Measurements from ENCODE around the gene KLF18.

DNA sequence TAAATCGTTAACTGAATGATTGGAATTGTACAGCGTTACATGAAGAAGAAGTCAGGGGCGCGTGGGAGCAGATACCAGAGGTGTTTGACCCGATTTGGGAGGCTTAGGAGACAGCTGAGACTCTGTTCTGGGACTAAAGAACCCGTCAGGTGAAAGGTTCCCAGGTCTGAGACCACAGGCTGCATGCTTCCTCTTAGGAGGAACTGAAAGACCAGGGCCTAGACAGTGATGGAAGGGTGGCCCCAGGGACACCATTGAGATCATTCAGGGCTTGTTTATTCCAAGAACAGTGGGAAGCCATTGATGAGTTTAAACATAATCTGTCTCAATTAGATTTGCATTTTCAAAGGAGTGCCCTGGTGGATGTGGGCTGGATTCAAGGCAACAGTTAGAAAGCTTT, 21.9 kb downstream of the KLF18 start:
- TF ChIP-seq ZSCAN30 (tag by site-specific recombination; IDR thresholded peaks at IDR 0.05) (no peak), ZNF138 (tag by site-specific recombination; IDR thresholded peaks at IDR 0.05; ENCODE audit: borderline replicate concordance) (no peak)
- TF ChIP-seq, protein P1, sequence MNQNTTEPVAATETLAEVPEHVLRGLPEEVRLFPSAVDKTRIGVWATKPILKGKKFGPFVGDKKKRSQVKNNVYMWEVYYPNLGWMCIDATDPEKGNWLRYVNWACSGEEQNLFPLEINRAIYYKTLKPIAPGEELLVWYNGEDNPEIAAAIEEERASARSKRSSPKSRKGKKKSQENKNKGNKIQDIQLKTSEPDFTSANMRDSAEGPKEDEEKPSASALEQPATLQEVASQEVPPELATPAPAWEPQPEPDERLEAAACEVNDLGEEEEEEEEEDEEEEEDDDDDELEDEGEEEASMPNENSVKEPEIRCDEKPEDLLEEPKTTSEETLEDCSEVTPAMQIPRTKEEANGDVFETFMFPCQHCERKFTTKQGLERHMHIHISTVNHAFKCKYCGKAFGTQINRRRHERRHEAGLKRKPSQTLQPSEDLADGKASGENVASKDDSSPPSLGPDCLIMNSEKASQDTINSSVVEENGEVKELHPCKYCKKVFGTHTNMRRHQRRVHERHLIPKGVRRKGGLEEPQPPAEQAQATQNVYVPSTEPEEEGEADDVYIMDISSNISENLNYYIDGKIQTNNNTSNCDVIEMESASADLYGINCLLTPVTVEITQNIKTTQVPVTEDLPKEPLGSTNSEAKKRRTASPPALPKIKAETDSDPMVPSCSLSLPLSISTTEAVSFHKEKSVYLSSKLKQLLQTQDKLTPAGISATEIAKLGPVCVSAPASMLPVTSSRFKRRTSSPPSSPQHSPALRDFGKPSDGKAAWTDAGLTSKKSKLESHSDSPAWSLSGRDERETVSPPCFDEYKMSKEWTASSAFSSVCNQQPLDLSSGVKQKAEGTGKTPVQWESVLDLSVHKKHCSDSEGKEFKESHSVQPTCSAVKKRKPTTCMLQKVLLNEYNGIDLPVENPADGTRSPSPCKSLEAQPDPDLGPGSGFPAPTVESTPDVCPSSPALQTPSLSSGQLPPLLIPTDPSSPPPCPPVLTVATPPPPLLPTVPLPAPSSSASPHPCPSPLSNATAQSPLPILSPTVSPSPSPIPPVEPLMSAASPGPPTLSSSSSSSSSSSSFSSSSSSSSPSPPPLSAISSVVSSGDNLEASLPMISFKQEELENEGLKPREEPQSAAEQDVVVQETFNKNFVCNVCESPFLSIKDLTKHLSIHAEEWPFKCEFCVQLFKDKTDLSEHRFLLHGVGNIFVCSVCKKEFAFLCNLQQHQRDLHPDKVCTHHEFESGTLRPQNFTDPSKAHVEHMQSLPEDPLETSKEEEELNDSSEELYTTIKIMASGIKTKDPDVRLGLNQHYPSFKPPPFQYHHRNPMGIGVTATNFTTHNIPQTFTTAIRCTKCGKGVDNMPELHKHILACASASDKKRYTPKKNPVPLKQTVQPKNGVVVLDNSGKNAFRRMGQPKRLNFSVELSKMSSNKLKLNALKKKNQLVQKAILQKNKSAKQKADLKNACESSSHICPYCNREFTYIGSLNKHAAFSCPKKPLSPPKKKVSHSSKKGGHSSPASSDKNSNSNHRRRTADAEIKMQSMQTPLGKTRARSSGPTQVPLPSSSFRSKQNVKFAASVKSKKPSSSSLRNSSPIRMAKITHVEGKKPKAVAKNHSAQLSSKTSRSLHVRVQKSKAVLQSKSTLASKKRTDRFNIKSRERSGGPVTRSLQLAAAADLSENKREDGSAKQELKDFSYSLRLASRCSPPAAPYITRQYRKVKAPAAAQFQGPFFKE (tag by site-specific recombination; IDR thresholded peaks at IDR 0.05; ENCODE audit: borderline replicate concordance) = no peak
- TF ChIP-seq, protein P2, sequence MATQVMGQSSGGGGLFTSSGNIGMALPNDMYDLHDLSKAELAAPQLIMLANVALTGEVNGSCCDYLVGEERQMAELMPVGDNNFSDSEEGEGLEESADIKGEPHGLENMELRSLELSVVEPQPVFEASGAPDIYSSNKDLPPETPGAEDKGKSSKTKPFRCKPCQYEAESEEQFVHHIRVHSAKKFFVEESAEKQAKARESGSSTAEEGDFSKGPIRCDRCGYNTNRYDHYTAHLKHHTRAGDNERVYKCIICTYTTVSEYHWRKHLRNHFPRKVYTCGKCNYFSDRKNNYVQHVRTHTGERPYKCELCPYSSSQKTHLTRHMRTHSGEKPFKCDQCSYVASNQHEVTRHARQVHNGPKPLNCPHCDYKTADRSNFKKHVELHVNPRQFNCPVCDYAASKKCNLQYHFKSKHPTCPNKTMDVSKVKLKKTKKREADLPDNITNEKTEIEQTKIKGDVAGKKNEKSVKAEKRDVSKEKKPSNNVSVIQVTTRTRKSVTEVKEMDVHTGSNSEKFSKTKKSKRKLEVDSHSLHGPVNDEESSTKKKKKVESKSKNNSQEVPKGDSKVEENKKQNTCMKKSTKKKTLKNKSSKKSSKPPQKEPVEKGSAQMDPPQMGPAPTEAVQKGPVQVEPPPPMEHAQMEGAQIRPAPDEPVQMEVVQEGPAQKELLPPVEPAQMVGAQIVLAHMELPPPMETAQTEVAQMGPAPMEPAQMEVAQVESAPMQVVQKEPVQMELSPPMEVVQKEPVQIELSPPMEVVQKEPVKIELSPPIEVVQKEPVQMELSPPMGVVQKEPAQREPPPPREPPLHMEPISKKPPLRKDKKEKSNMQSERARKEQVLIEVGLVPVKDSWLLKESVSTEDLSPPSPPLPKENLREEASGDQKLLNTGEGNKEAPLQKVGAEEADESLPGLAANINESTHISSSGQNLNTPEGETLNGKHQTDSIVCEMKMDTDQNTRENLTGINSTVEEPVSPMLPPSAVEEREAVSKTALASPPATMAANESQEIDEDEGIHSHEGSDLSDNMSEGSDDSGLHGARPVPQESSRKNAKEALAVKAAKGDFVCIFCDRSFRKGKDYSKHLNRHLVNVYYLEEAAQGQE (tag by site-specific recombination; IDR thresholded peaks at IDR 0.05) = no peak

Measured in HEK293 (cell line).